NCI-H526 treated with DMSO at 0.1 percent for 48 hours (cell line): ENCODE data around the gene ARG2.

Experiments used
- DNase-seq: peaks from one replicate; lab custom pipeline; 2025; lab: John Stamatoyannopoulos, UW

The ARG2 gene

GRCh38 chr14:67683842-67684241 lies 64.1 kb downstream of the ARG2 start:
- DNase-seq, result no peak

GRCh38 chr14:67690011-67690410 lies 70.3 kb downstream of the ARG2 start:
- DNase-seq, result no peak

GRCh38 chr14:67694791-67695393 lies 75.2 kb downstream of the ARG2 start:
- DNase-seq, result peak; percentile 67

- peak; percentile 90 for DNase-seq
These were observed 75.8 kb downstream of the ARG2 start, which contains the start of gene RDH11 for GRCh38 chr14:67695394-67695949. RDH11 (minus strand) TSS chr14:67695764; CDS start chr14:67695703, 61 bp downstream.

GRCh38 chr14:67697006-67697405 lies 77.3 kb downstream of the ARG2 start:
- no peak for DNase-seq

GRCh38 chr14:67698179-67698578 lies 78.5 kb downstream of the ARG2 start:
- no peak for DNase-seq
